Left lung (tissue), 10 donors: ENCODE data around the gene DENND1B. TPM values are rescaled to one million over a fixed set of nuclear protein-coding genes. Genes with fewer than 3 reads are reported as not detected.

Source experiments
- ATAC-seq: fragments of 200-7000 bp; cut with Tn5 transposase; one replicate; pipeline ENCODE4 v1.9.1; 2020; ENCODE audit warnings: moderate library complexity
- DNase-seq, 4 donors: peaks; one replicate each; pipeline ENCODE4 v3.0.0-alpha.2; 2013 to 2020
- H3K27ac ChIP-seq, 2 donors: fragments of 200-600 bp; sonication (generic) in 1 of 2; one replicate each; pipeline versions ENCODE4 v1.5.0 to v1.8.0; 2020 to 2021
- H3K27me3 ChIP-seq, 2 donors: fragments of 200-600 bp; sonication (generic) in 1 of 2; one replicate each; pipeline versions ENCODE4 v1.5.0 to v1.8.0; 2020 to 2021
- H3K36me3 ChIP-seq, 2 donors: fragments of 200-600 bp; sonication (generic) in 1 of 2; one replicate each; pipeline versions ENCODE4 v1.5.0 to v1.8.0; 2020 to 2021
- H3K4me1 ChIP-seq, 2 donors: fragments of 200-600 bp; one replicate each; pipeline ENCODE4 v1.8.0; 2021
- H3K4me3 ChIP-seq, 2 donors: fragments of 200-600 bp; sonication (generic) in 1 of 2; one replicate each; pipeline versions ENCODE4 v1.5.0 to v1.8.0; 2020 to 2021; ENCODE audit warnings: mild to moderate bottlenecking in 1 of 2
- H3K9me3 ChIP-seq, 2 donors: fragments of 200-600 bp; sonication (generic) in 1 of 2; one replicate each; pipeline versions ENCODE4 v1.5.0 to v1.8.0; 2020 to 2021
- CTCF ChIP-seq, 2 donors: fragments of 200-600 bp; sonication (generic) in 1 of 2; IDR thresholded peaks; one replicate each; pipeline versions ENCODE4 v1.5.0 to v1.8.0; 2021; ENCODE audit warnings: antibody characterized with exemption in 2 of 2
- intact Hi-C, 2 donors: fragments of 100-400 bp; cut with DNase I; formaldehyde crosslinking; loops; one replicate each; pipeline versions ENCODE4 v1.11.2 to v1.14.2; 2022
- polyA plus RNA-seq, 6 donors: library from polyadenylated mRNA; unstranded; fragments of 120-200 nt; gene quantifications; one replicate each; pipeline ENCODE4 v1.2.1, GENCODE V29; 2013; ENCODE audit not compliant: insufficient read length in 6 of 6
- total RNA-seq, 2 donors: library from RNA; stranded (reverse); fragmentation: NEBNext Ultra II Directional; extraction: Animal tissue kit (Norgen Biotek cat#: 25700); gene quantifications; one replicate each; pipeline ENCODE4 v1.2.1, GENCODE V29; 2021
- donor health status: DM: no; HTN: yes; CAD: no.
- donor health status: DM: no; HTN: no; CAD: no.

Gene DENND1B
- total and polyA plus RNA-seq, 8 donors = 12.5 to 17.2 (median 13.4) TPM

DNA sequence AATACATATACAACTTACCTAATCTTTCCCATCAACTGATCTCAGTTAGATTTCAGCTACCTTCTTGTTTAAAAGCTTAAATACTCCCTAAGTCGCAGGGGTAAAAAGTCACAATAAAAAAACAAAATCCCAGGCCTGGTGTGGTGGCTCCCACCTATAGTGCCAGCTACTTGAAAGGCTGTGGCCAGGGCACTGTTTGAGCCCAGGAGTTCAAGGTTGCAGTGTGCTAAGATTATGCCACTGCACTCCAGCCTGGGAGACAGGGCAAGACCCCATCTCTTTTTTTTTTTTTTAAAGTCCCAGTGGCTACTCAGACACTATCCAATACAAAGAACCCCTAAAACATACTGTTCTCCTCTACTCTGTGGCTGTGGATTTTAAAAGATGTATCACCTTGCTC, 228.3 kb downstream of the DENND1B start:
- no peaks in the 10 kb centered on the region for H3K9me3 ChIP-seq
- ATAC-seq (no peak), DNase-seq (no peak)
- H3K4me3 ChIP-seq = no peak overlapping the region
- H3K27me3 ChIP-seq = no peaks in the 10 kb centered on the region
- H3K36me3 ChIP-seq = no peaks in the 10 kb centered on the region
- intact Hi-C loops = no loop called here
- H3K4me1 ChIP-seq = no peaks in the 10 kb centered on the region
- H3K27ac ChIP-seq = no peak overlapping the region
- TF ChIP-seq CTCF (IDR thresholded peaks at IDR 0.05) = no peak

DNA sequence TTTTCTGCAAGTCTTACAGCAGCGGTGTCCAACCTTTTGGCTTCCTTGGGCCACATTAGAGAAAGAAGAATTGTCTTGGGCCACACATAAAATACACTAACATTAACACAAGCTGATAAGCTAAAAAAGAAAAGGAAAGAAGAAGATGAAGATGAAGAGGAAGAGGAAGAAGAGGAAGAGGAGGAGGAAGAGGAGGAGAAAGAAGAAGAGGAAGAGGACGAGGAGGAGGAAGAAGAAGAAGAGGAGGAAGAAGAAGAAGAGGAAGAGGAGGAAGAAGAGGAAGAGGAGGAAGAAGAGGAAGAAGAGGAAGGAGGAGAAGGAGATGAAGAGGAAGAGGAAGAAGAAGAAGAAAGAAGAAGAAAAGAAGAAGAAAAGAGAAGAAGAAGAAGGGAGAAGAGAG, 230.7 kb downstream of the DENND1B start:
- ATAC-seq (no peak), DNase-seq (no peak)
- Histone ChIP-seq H3K27me3 (no peaks in the 10 kb centered on the region), H3K27ac (no peak overlapping the region), H3K4me3 (no peak overlapping the region), H3K36me3 (no peaks in the 10 kb centered on the region), H3K4me1 (no peaks in the 10 kb centered on the region), H3K9me3 (no peaks in the 10 kb centered on the region)
- intact Hi-C loops = no loop called here
- TF ChIP-seq CTCF (IDR thresholded peaks at IDR 0.05) = no peak

DNA sequence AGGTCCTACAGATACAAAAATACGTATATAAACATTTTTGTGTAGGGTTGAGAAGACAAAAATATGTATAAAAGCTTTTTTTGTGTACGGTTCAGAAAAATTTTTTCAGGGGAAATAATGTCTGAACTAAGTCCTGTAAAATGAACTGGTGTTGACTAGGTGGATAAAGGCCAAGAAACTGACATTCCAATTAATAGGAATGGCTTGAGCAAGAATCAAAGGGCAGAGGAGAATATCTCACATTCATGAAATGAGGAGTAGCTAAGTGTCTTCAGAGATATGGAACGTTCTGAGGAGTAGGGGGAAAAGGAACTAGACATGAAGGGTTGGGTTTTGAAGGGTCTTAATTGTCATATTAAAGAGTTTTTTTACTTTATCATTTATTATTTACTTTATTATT, 231.2 kb downstream of the DENND1B start:
- H3K27ac ChIP-seq = no peak overlapping the region
- H3K9me3 ChIP-seq = no peaks in the 10 kb centered on the region
- no peak for ATAC-seq
- no peak for DNase-seq
- TF ChIP-seq CTCF (IDR thresholded peaks at IDR 0.05) = no peak
- no peaks in the 10 kb centered on the region for H3K27me3 ChIP-seq
- no peaks in the 10 kb centered on the region for H3K36me3 ChIP-seq
- no peak overlapping the region for H3K4me3 ChIP-seq
- intact Hi-C loops = no loop called here
- H3K4me1 ChIP-seq = no peaks in the 10 kb centered on the region

- intact Hi-C loops = no loop called here
- no peak overlapping the region for H3K27ac ChIP-seq
- no peaks in the 10 kb centered on the region for H3K4me1 ChIP-seq
- no peak for TF ChIP-seq CTCF (IDR thresholded peaks at IDR 0.05)
- no peaks in the 10 kb centered on the region for H3K27me3 ChIP-seq
- H3K9me3 ChIP-seq = no peaks in the 10 kb centered on the region
- no peaks in the 10 kb centered on the region for H3K36me3 ChIP-seq
- no peak overlapping the region for H3K4me3 ChIP-seq
- DNase-seq (no peak), ATAC-seq (no peak)
These were observed 233.9 kb downstream of the DENND1B start for GRCh38 chr1:197541411-197541810.

- no peak for ATAC-seq
- no peak overlapping the region for H3K4me3 ChIP-seq
- no peaks in the 10 kb centered on the region for H3K27me3 ChIP-seq
- no peak overlapping the region for H3K27ac ChIP-seq
- H3K4me1 ChIP-seq = no peaks in the 10 kb centered on the region
- no peaks in the 10 kb centered on the region for H3K36me3 ChIP-seq
- TF ChIP-seq CTCF (IDR thresholded peaks at IDR 0.05) = peak; percentile 65 to 76
- intact Hi-C loops = no loop called here
- peak in 1 of 4 donors; percentile 24 for DNase-seq
- no peaks in the 10 kb centered on the region for H3K9me3 ChIP-seq
These were observed 248.4 kb downstream of the DENND1B start for GRCh38 chr1:197526736-197527371.
